ENCODE data around the gene FAM117A.
"Not testable (repeated sequence)": the region's sequence is repeated elsewhere in the genome, so short reads cannot be mapped to it uniquely, and the experiment has no call there.

Gene FAM117A

GRCh38 chr17:49687878-49688491, 75.9 kb downstream of the FAM117A start:
- no peak for DNase-seq
- peak overlapping the region; percentile 89 to 91 for H3K27ac Mint-ChIP-seq
- no peaks in the 10 kb centered on the region for H3K9me3 Mint-ChIP-seq
- peak overlapping the region; percentile 74 to 82 for H3K4me3 Mint-ChIP-seq
- H3K4me1 Mint-ChIP-seq (ENCODE audit: low read depth in 2 of 2), result peaks cover 21 to 22% of the 10 kb centered on the region in 2 donors
- peak; percentile 80 for ATAC-seq (replicated peaks)
- H3K36me3 Mint-ChIP-seq (ENCODE audit: insufficient read depth), result peaks cover 2% of the 10 kb centered on the region
- no peaks in the 10 kb centered on the region for H3K27me3 Mint-ChIP-seq

DNA sequence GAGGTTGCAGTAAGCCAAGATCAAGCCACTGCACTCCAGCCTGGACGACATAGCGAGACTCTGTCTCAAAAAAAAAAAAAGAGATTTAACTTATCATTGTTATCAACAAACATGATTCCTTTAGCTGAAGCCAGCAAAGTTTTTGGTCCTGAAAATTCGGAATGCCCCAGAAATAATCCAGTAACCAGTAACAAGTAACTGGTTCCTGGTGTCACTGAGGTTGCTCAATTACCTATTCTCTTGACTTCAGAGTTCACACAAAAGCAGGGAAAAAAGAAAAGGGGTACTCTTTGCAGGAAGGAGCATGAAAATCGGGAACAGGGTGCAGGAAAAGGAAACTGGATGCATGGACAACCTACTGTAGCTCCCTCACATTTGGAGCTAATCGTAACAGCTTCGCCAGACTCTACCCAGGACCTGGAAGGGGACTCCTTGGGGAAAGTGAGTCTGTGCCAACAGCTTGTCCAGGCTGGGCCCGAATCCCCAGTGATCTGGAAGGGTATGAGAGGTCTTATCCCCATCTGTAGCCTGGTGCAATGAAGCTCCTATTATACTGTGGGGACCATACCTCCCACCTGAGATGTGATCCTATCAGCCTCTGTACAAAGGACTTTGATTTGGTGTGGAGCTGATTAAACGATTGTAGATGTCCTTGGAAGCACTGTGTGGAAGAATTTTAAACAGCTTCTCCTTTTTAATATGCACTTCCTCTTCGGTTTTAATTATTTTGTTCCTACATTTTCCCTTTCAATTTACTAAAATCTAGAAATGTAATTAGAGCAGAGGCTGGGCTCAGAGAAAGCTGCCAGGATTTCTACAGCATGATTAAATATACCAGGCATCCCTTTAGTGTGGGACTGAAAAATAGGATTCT, 82.6 kb downstream of the FAM117A start:
- Mint-ChIP-seq H3K27ac (no peak overlapping the region), H3K4me1 (ENCODE audit: low read depth in 2 of 2) (peaks cover 17 to 22% of the 10 kb centered on the region in 2 donors), H3K36me3 (ENCODE audit: insufficient read depth) (peaks cover 23% of the 10 kb centered on the region), H3K4me3 (no peak overlapping the region), H3K27me3 (no peaks in the 10 kb centered on the region), H3K9me3 (no peaks in the 10 kb centered on the region)
- ATAC-seq (replicated peaks) (no peak), DNase-seq (no peak)

DNA sequence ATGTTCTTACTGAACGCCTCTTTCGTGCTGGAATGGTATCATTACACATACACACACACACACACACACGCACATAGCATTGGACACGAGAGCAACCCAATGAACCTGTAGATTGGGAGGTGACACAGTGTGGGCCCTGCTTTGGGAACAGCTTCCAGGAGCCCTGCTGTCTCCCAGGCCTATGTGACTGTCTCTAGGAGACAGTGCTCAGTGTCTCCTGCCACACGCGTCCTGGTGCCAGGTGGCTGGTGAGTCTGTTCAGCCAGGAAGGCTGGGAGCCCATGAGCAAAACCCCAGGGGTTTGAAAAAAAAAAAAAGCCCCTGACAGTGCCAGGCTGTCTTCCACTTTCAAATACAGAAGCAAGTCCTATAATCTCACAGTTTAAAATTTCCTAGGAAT, 83.6 kb downstream of the FAM117A start:
- H3K27me3 Mint-ChIP-seq, result no peaks in the 10 kb centered on the region
- no peak overlapping the region for H3K4me3 Mint-ChIP-seq
- peaks cover 23 to 32% of the 10 kb centered on the region in 2 donors for H3K4me1 Mint-ChIP-seq (ENCODE audit: low read depth in 2 of 2)
- DNase-seq (no peak), ATAC-seq (replicated peaks) (no peak)
- H3K36me3 Mint-ChIP-seq (ENCODE audit: insufficient read depth), result peaks cover 34% of the 10 kb centered on the region
- no peaks in the 10 kb centered on the region for H3K9me3 Mint-ChIP-seq
- no peak overlapping the region for H3K27ac Mint-ChIP-seq

GRCh38 chr17:49677933-49678847, 85.7 kb downstream of the FAM117A start, which contains the start of gene SPOP:
TSS of gene SPOP (minus strand) at chr17:49678097. CDS start at chr17:49622810, 55,287 bp downstream.
- Mint-ChIP-seq H3K4me1 (ENCODE audit: low read depth in 2 of 2) (peaks cover 34 to 49% of the 10 kb centered on the region in 2 donors), H3K27me3 (no peaks in the 10 kb centered on the region), H3K36me3 (ENCODE audit: insufficient read depth) (peaks cover 44% of the 10 kb centered on the region), H3K27ac (peak within 1 kb of the TSS; percentile 97 to 99), H3K9me3 (no peaks in the 10 kb centered on the region), H3K4me3 (peak within 1 kb of the TSS; percentile 83 to 95)
- peak; percentile 98 for DNase-seq
- peak; percentile 90 for ATAC-seq (replicated peaks)

DNA sequence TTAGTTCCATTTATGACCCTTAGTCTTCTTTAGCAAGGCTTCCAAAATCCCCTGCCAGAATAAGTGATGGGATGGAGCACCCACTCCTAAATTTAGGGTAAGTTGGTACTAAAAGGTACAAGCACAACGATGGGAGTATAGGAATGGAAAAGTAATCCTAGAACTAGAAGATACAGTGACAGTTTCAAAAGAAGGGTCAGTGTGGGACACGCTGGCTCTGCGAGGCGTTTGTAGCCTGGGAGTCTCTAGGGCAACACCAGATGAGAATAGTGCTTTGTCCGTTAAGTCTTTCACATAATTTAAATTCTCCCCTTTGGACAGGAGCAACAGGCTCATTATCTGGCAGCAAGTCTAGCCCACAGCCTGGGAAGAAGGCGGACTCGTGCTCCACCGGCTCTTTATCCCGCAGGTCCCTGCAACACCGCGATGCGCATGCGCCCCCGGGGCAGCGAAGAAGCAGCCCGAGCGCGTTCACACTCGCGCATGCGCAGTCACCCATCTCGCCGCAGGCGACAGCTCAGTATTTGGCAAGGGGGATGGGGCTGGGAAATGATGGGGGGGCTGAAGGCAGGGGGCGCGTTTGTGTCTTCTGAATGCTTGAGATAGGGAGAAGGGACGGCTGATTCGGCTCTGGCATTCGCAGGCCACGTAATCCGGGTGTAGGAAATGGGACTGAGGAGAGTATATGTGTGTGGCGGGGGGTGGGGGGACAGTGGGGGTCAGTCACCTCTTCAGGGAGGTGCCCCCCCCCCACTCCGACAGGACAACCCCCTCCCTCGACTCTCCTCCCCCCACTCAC, 86.6 kb downstream of the FAM117A start:
- ATAC-seq (replicated peaks) (peak; percentile 49), DNase-seq (peak; percentile 88 to 93 (median 92))
- Mint-ChIP-seq H3K4me3 (peak overlapping the region; percentile 83 to 95), H3K36me3 (ENCODE audit: insufficient read depth) (peaks cover 49% of the 10 kb centered on the region), H3K27me3 (no peaks in the 10 kb centered on the region), H3K4me1 (ENCODE audit: low read depth in 2 of 2) (peaks cover 39 to 56% of the 10 kb centered on the region in 2 donors), H3K9me3 (no peaks in the 10 kb centered on the region), H3K27ac (peak overlapping the region; percentile 97 to 99)

DNA sequence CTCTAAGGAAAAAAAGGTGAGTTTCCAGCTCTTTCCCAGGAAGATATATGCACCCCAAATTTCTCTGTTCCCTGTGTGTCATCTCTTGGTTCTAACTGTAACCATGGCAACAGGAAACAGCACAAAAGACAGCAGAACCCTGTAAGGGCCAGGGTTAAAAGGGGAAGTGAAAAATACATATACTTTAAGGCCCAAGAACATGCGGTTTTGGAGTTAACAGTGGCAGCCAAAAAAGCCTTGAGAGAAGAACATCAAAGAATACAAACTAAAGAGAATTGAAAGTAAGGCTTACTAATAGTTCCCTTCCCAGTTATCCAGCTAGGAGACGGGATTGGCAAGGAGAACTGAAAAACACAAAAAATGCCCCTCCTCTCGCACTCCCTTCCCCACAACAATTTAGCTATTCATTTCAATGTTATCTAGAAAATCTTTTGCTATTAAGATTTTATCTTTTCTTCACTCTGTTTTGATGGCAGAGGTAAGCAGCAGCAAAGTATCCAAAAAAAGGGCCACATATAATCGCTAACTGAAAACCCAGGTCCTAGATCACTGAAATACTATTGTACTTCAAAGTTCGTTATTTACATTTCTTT, 87.6 kb downstream of the FAM117A start:
- H3K36me3 Mint-ChIP-seq (ENCODE audit: insufficient read depth), result peaks cover 52% of the 10 kb centered on the region
- peaks cover 40 to 62% of the 10 kb centered on the region in 2 donors for H3K4me1 Mint-ChIP-seq (ENCODE audit: low read depth in 2 of 2)
- H3K27ac Mint-ChIP-seq, result peak overlapping the region; percentile 97 to 99
- H3K9me3 Mint-ChIP-seq, result no peaks in the 10 kb centered on the region
- no peaks in the 10 kb centered on the region for H3K27me3 Mint-ChIP-seq
- H3K4me3 Mint-ChIP-seq, result peak overlapping the region; percentile 83 to 95
- DNase-seq (peak; percentile 19 to 23 (median 23)), ATAC-seq (replicated peaks) (peak; percentile 41)

- Mint-ChIP-seq H3K4me3 (peak overlapping the region in 1 of 2 donors; percentile 42), H3K9me3 (no peaks in the 10 kb centered on the region), H3K4me1 (ENCODE audit: low read depth in 2 of 2) (peaks cover 40 to 71% of the 10 kb centered on the region in 2 donors), H3K27me3 (no peaks in the 10 kb centered on the region), H3K36me3 (ENCODE audit: insufficient read depth) (peaks cover 48% of the 10 kb centered on the region), H3K27ac (peak overlapping the region; percentile 97 to 99)
- ATAC-seq (replicated peaks) (no peak), DNase-seq (no peak)
Observed at GRCh38 chr17:49674507-49674906, 89.4 kb downstream of the FAM117A start.

DNA sequence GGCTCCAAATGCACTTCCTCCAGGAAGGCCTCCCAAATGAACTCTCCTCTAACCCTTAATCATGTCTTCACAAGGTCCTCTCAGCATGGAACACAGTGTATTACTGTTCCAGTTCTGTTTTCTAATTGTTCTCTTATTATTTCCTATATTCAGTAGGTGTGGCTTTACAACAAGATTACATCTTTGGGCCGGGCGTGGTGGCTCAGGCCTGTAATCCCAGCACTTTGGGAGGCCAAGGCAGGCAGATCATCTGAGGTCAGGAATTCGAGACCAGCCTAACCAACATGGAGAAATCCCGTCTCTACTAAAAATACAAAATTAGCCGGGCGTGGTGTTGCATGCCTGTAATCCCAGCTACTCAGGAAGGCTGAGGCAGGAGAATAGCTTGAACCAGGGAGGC, 90.3 kb downstream of the FAM117A start:
- Mint-ChIP-seq H3K4me1 (ENCODE audit: low read depth in 2 of 2) (peaks cover 40 to 71% of the 10 kb centered on the region in 2 donors), H3K27ac (peak overlapping the region; percentile 97 to 99)

GRCh38 chr17:49670641-49671040, 93.3 kb downstream of the FAM117A start:
- peaks cover 25% of the 10 kb centered on the region for H3K36me3 Mint-ChIP-seq (ENCODE audit: insufficient read depth)
- ATAC-seq (replicated peaks) (no peak), DNase-seq (no peak)
- H3K4me1 Mint-ChIP-seq (ENCODE audit: low read depth in 2 of 2), result peaks cover 23 to 47% of the 10 kb centered on the region in 2 donors
- peak overlapping the region in 1 of 2 donors; percentile 25 for H3K27ac Mint-ChIP-seq
- H3K4me3 Mint-ChIP-seq, result no peak overlapping the region
- H3K27me3 Mint-ChIP-seq, result no peaks in the 10 kb centered on the region
- H3K9me3 Mint-ChIP-seq, result no peaks in the 10 kb centered on the region

More for the DNA sequence above, 90.3 kb downstream of the FAM117A start:
- not testable (repeated sequence) for DNase-seq; ATAC-seq (replicated peaks); H3K9me3 Mint-ChIP-seq; H3K27me3 Mint-ChIP-seq
- Mint-ChIP-seq H3K4me3 (peak overlapping the region in 1 of 2 donors; percentile 41), H3K36me3 (ENCODE audit: insufficient read depth) (peaks cover 48% of the 10 kb centered on the region)

DNA sequence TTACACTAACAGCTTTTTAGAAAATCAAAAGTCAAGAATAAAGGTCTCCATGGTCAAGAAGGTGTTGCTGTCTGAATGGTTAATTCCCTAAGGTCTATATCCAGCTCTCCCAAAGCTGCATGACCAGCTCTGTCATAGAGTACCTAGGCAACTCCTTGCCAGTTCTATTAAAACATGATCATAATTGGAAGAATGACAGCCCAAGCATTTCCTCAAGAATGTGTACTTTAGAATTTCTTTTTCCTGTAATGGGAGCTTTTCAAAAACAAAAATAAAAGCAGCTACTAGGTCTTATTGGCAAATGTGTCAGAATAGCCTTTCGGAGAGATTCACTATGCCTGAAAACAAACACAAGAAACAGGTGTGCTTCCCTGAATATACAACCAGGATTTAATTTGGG, 93.9 kb downstream of the FAM117A start:
- Mint-ChIP-seq H3K9me3 (no peaks in the 10 kb centered on the region), H3K27ac (peak overlapping the region in 1 of 2 donors; percentile 41), H3K4me1 (ENCODE audit: low read depth in 2 of 2) (peaks cover 20 to 40% of the 10 kb centered on the region in 2 donors), H3K36me3 (ENCODE audit: insufficient read depth) (peaks cover 22% of the 10 kb centered on the region), H3K27me3 (no peaks in the 10 kb centered on the region), H3K4me3 (no peak overlapping the region)
- ATAC-seq (replicated peaks) (no peak), DNase-seq (no peak)

- no peaks in the 10 kb centered on the region for H3K27me3 Mint-ChIP-seq
- peaks cover 16% of the 10 kb centered on the region for H3K36me3 Mint-ChIP-seq (ENCODE audit: insufficient read depth)
- H3K4me1 Mint-ChIP-seq (ENCODE audit: low read depth in 2 of 2), result peaks cover 19 to 31% of the 10 kb centered on the region in 2 donors
- DNase-seq, result no peak
- H3K27ac Mint-ChIP-seq, result no peak overlapping the region
- ATAC-seq (replicated peaks), result no peak
- no peaks in the 10 kb centered on the region for H3K9me3 Mint-ChIP-seq
- H3K4me3 Mint-ChIP-seq, result no peak overlapping the region
Observed at GRCh38 chr17:49667854-49668253, 96.1 kb downstream of the FAM117A start.

GRCh38 chr17:49664706-49665211, 99.2 kb downstream of the FAM117A start:
- Mint-ChIP-seq H3K9me3 (no peaks in the 10 kb centered on the region), H3K36me3 (ENCODE audit: insufficient read depth) (peaks cover 8% of the 10 kb centered on the region), H3K4me3 (no peak overlapping the region), H3K4me1 (ENCODE audit: low read depth in 2 of 2) (peaks cover 24 to 27% of the 10 kb centered on the region in 2 donors), H3K27ac (no peak overlapping the region), H3K27me3 (no peaks in the 10 kb centered on the region)
- DNase-seq, result no peak
- ATAC-seq (replicated peaks), result no peak

All from effector memory CD8-positive, alpha-beta T cell (primary cell).